ENCODE measurements around the gene P4HA2. TPM values are rescaled to one million over a fixed set of nuclear protein-coding genes. Genes with fewer than 3 reads are reported as not detected.
A peak's percentile ranks its signal among the peaks of the same experiment; 100 is the strongest.

P4HA2 gene
- total RNA-seq, 2 donors from 2014 or later: 32.3 to 57.9 TPM

GRCh38 chr5:132207778-132208177, 19.9 kb downstream of the P4HA2 start:
- DNase-seq (peak in 1 of 4 donors; percentile 8), ATAC-seq (no peak)
- Histone ChIP-seq H3K36me3 (replicated peaks in 1 of 2; ENCODE audit: insufficient read depth in 1 of 2, low read depth in 2 of 2) (peaks cover 0 to 10% of the 10 kb centered on the region in 2 donors), H3K27me3 (no peaks in the 10 kb centered on the region), H3K4me1 (peaks cover 54% of the 10 kb centered on the region), H3K4me3 (no peak overlapping the region), H3K27ac (no peak overlapping the region), H3K9me3 (no peaks in the 10 kb centered on the region)
- WGBS, 2 donors: 94 to 100% methylated on average over 1 to 5 of the region's 5 CpGs
- TF ChIP-seq POLR2A (IDR thresholded peaks at IDR 0.05): no peak
- TF ChIP-seq, protein P1, sequence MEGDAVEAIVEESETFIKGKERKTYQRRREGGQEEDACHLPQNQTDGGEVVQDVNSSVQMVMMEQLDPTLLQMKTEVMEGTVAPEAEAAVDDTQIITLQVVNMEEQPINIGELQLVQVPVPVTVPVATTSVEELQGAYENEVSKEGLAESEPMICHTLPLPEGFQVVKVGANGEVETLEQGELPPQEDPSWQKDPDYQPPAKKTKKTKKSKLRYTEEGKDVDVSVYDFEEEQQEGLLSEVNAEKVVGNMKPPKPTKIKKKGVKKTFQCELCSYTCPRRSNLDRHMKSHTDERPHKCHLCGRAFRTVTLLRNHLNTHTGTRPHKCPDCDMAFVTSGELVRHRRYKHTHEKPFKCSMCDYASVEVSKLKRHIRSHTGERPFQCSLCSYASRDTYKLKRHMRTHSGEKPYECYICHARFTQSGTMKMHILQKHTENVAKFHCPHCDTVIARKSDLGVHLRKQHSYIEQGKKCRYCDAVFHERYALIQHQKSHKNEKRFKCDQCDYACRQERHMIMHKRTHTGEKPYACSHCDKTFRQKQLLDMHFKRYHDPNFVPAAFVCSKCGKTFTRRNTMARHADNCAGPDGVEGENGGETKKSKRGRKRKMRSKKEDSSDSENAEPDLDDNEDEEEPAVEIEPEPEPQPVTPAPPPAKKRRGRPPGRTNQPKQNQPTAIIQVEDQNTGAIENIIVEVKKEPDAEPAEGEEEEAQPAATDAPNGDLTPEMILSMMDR (IDR thresholded peaks at IDR 0.05): no peak
- intact Hi-C loops (cut with DNase I): no loop called here

DNA sequence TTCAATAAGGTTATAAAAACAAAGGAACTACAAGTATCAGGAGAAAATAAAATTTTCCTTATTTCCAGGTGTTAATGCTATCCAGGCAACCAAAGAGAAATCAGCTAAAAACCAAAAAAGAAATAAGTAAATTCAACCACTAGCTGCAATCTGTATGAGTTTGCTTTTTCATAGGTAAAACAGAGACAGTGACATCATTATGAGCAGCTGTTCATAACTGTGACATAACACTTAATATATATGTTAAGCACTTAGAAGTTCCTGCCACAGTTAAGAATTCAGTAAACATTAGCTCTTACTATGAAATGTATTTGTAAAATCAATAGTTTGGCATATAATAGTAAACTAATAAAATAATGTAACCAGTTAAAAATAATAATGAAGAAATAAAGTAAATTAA, 20.9 kb downstream of the P4HA2 start:
- peak overlapping the region in 1 of 4 donors; percentile 96 for H3K27ac ChIP-seq
- H3K4me3 ChIP-seq: no peak overlapping the region
- peaks cover 0 to 4% of the 10 kb centered on the region in 2 donors for H3K36me3 ChIP-seq (replicated peaks in 1 of 2; ENCODE audit: insufficient read depth in 1 of 2, low read depth in 2 of 2)
- TF ChIP-seq, protein P1 (IDR thresholded peaks at IDR 0.05): no peak
- TF ChIP-seq POLR2A (IDR thresholded peaks at IDR 0.05): no peak
- H3K27me3 ChIP-seq: no peaks in the 10 kb centered on the region
- H3K9me3 ChIP-seq: no peaks in the 10 kb centered on the region
- H3K4me1 ChIP-seq: peaks cover 59% of the 10 kb centered on the region
- ATAC-seq (no peak), DNase-seq (no peak)
- intact Hi-C loops (cut with DNase I): no loop called here

DNA sequence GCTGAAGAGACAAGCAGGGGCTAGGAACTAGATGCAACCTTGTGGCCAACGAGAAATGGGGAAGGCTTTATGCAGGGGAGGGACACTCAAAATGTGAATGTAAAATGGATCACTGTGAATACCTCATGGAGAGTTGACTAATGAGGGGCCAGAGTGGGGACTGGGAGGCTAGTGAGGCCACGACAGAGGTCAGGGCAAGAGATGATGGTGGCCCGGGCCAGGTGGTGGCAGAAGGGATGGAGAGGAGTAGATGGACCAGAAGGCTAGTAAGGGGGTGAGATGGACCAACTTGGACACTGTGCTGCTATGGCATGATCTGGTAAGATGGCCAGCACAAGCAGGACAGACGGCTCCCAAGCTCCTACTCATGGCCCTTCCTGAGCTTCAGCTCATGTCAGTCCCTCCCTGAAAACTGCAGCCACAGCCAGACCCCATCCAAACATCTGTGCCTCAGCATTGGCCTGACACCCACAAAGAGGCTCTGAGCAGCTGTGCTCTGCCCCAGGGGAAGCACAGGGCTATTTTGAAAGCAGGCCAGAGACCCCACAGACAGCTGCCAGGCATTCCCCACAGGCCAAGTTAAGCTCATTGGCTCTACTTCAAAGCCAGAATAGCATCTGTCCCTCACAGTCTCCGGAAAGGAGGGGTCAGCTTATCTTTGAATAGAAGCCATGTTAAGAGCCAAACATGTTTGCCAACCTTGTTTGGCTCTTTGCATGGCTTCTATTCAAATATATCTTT, 22.1 kb downstream of the P4HA2 start:
- 65 to 70% methylated on average over 5 of the region's 5 CpGs for WGBS, 2 donors
- H3K27ac ChIP-seq: peak overlapping the region; percentile 83 to 96 (median 90)
- H3K27me3 ChIP-seq: no peaks in the 10 kb centered on the region
- H3K4me1 ChIP-seq: peaks cover 59% of the 10 kb centered on the region
- peaks cover 0 to 4% of the 10 kb centered on the region in 2 donors for H3K36me3 ChIP-seq (replicated peaks in 1 of 2; ENCODE audit: insufficient read depth in 1 of 2, low read depth in 2 of 2)
- H3K4me3 ChIP-seq: no peak overlapping the region
- TF ChIP-seq POLR2A (IDR thresholded peaks at IDR 0.05): no peak
- TF ChIP-seq, protein P1 (IDR thresholded peaks at IDR 0.05): no peak
- peak in 2 of 4 donors; percentile 8 to 41 for DNase-seq
- ATAC-seq: no peak
- intact Hi-C loops (cut with DNase I): no loop called here
- no peaks in the 10 kb centered on the region for H3K9me3 ChIP-seq

GRCh38 chr5:132204371-132205135, 23.1 kb downstream of the P4HA2 start:
- peak overlapping the region; percentile 83 to 96 (median 90) for H3K27ac ChIP-seq
- no peaks in the 10 kb centered on the region for H3K27me3 ChIP-seq
- H3K9me3 ChIP-seq: no peaks in the 10 kb centered on the region
- H3K4me1 ChIP-seq: peaks cover 59% of the 10 kb centered on the region
- no peak for TF ChIP-seq POLR2A (IDR thresholded peaks at IDR 0.05)
- TF ChIP-seq, protein P1 (IDR thresholded peaks at IDR 0.05): no peak
- 82 to 97% methylated on average over 7 of the region's 7 CpGs for WGBS, 2 donors
- ATAC-seq (no peak), DNase-seq (peak in 1 of 4 donors; percentile 30)
- intact Hi-C loops (cut with DNase I): no loop called here
- H3K36me3 ChIP-seq (replicated peaks in 1 of 2; ENCODE audit: insufficient read depth in 1 of 2, low read depth in 2 of 2): peaks cover 0 to 2% of the 10 kb centered on the region in 2 donors
- H3K4me3 ChIP-seq: no peak overlapping the region

All from body of pancreas (tissue), 4 donors.